Mesendoderm (in vitro differentiated cells): Measurements from ENCODE around the gene GALNT6.
A peak's percentile ranks its signal among the peaks of the same experiment; 100 is the strongest.

Experiments
- DNase-seq: peaks from one replicate; pipeline ENCODE4 v3.0.0; 2013
- H2AK5ac ChIP-seq: 2 replicates; pipeline ENCODE4 v1.6.1; 2013; ENCODE audit warnings: low read length, inconsistent platforms
- H2BK120ac ChIP-seq: 2 replicates; pipeline ENCODE4 v1.6.1; 2013; ENCODE audit warnings: low read depth, mild to moderate bottlenecking, low read length, moderate library complexity, mixed read lengths
- H2BK15ac ChIP-seq: replicated peaks from 2 replicates; pipeline ENCODE4 v1.6.1; 2013; ENCODE audit warnings: low read depth, mild to moderate bottlenecking, moderate library complexity
- H2BK5ac ChIP-seq: 2 replicates; pipeline ENCODE4 v1.6.1; 2013; ENCODE audit warnings: low read length, inconsistent platforms
- H3K18ac ChIP-seq: 2 replicates; pipeline ENCODE4 v1.6.1; 2013; ENCODE audit warnings: mild to moderate bottlenecking, low read length, mixed read lengths
- H3K23ac ChIP-seq: one replicate; pipeline ENCODE4 v1.6.1; 2013; ENCODE audit warnings: low read length
- H3K27ac ChIP-seq: 2 replicates; pipeline ENCODE4 v1.5.1; 2013; ENCODE audit warnings: low read depth, mild to moderate bottlenecking, inconsistent platforms, low read length, moderate library complexity
- H3K27me3 ChIP-seq: 2 replicates; pipeline ENCODE4 v1.6.1; 2013; ENCODE audit warnings: low read length, control low read depth, mild to moderate bottlenecking, inconsistent platforms; ENCODE audit not compliant: insufficient read depth, poor library complexity
- H3K36me3 ChIP-seq: 2 replicates; pipeline ENCODE4 v1.6.1; 2013; ENCODE audit warnings: low read length, inconsistent platforms; ENCODE audit not compliant: control insufficient read depth, insufficient read depth
- H3K4ac ChIP-seq: one replicate; pipeline ENCODE4 v1.6.1; 2013; ENCODE audit warnings: low read depth, mild to moderate bottlenecking, low read length, moderate library complexity
- H3K4me1 ChIP-seq: 2 replicates; pipeline ENCODE4 v1.6.1; 2013; ENCODE audit warnings: low read depth, low read length, inconsistent platforms; ENCODE audit not compliant: control insufficient read depth
- H3K4me2 ChIP-seq: 2 replicates; pipeline ENCODE4 v1.6.1; 2013; ENCODE audit warnings: low read length
- H3K4me3 ChIP-seq: 2 replicates; pipeline ENCODE4 v1.5.1; 2013; ENCODE audit warnings: mild to moderate bottlenecking, low read length
- H3K56ac ChIP-seq: one replicate; pipeline ENCODE4 v1.6.1; 2013; ENCODE audit warnings: low read length
- H3K79me1 ChIP-seq: 2 replicates; pipeline ENCODE4 v1.6.1; 2013; ENCODE audit warnings: low read length, inconsistent platforms
- H3K79me2 ChIP-seq: 2 replicates; pipeline ENCODE4 v1.6.1; 2013; ENCODE audit warnings: mild to moderate bottlenecking, low read length; ENCODE audit not compliant: control insufficient read depth, insufficient read depth
- H3K9ac ChIP-seq: 2 replicates; pipeline ENCODE4 v1.6.1; 2013; ENCODE audit warnings: low read length, inconsistent platforms
- H4K5ac ChIP-seq: one replicate; pipeline ENCODE4 v1.6.1; 2013; ENCODE audit warnings: low read length
- H4K8ac ChIP-seq: one replicate; pipeline ENCODE4 v1.6.1; 2013; ENCODE audit warnings: low read depth, mild to moderate bottlenecking, control low read depth, low read length, moderate library complexity
- WGBS: extraction: QIAGEN DNeasy Blood & Tissue Kit; methylation state at CpG from one replicate; pipeline ENCODE4 v1.1.7; 2013; ENCODE audit warnings: low lambda C conversion rate, missing lambda C conversion rate; ENCODE audit not compliant: insufficient coverage; ENCODE audit errors: extremely low coverage; 5-methylcytosine and 5-hydroxymethylcytosine counted together

The GALNT6 gene

GRCh38 chr12:51409846-51410245 is 18.6 kb upstream of the GALNT6 start:
- no peak overlapping the region for H4K8ac ChIP-seq
- H2BK120ac ChIP-seq = no peak overlapping the region
- H3K4ac ChIP-seq = peak overlapping the region; percentile 62
- H3K79me2 ChIP-seq = no peaks in the 10 kb centered on the region
- no peak overlapping the region for H2AK5ac ChIP-seq
- H3K4me3 ChIP-seq = no peak overlapping the region
- H3K27me3 ChIP-seq = no peaks in the 10 kb centered on the region
- DNase-seq = no peak
- H3K4me1 ChIP-seq = no peaks in the 10 kb centered on the region
- no peak overlapping the region for H3K27ac ChIP-seq
- H3K9ac ChIP-seq = no peak overlapping the region
- H3K36me3 ChIP-seq = no peaks in the 10 kb centered on the region
- no peaks in the 10 kb centered on the region for H3K79me1 ChIP-seq
- H2BK5ac ChIP-seq = no peak overlapping the region
- H3K4me2 ChIP-seq = no peak overlapping the region
- WGBS = no CpG with 5 or more reads among the region's 8 CpGs
- H2BK15ac ChIP-seq = no peak overlapping the region
- H3K18ac ChIP-seq = no peak overlapping the region
- no peak overlapping the region for H3K56ac ChIP-seq
- H4K5ac ChIP-seq = no peak overlapping the region
- H3K23ac ChIP-seq = no peak overlapping the region

- Histone ChIP-seq H3K4me1 (no peaks in the 10 kb centered on the region), H3K18ac (no peak overlapping the region), H3K27me3 (no peaks in the 10 kb centered on the region), H4K5ac (no peak overlapping the region), H3K27ac (no peak overlapping the region), H3K56ac (no peak overlapping the region), H3K79me2 (no peaks in the 10 kb centered on the region), H3K4ac (no peak overlapping the region), H3K79me1 (no peaks in the 10 kb centered on the region), H3K4me3 (no peak overlapping the region), H4K8ac (no peak overlapping the region), H3K23ac (no peak overlapping the region), H3K9ac (no peak overlapping the region), H2BK15ac (no peak overlapping the region), H2BK120ac (no peak overlapping the region), H3K4me2 (no peak overlapping the region), H2BK5ac (no peak overlapping the region), H3K36me3 (no peaks in the 10 kb centered on the region), H2AK5ac (no peak overlapping the region)
- WGBS = no CpG with 5 or more reads among the region's 4 CpGs
- DNase-seq = no peak
Measured at GRCh38 chr12:51407604-51408003, 16.4 kb upstream of the GALNT6 start.

- Histone ChIP-seq H3K79me2 (no peaks in the 10 kb centered on the region), H3K56ac (no peak overlapping the region), H3K9ac (no peak overlapping the region), H2BK15ac (no peak overlapping the region), H4K5ac (no peak overlapping the region), H3K4me3 (no peak overlapping the region), H3K18ac (no peak overlapping the region), H3K27me3 (no peaks in the 10 kb centered on the region), H3K4me1 (no peaks in the 10 kb centered on the region), H2AK5ac (no peak overlapping the region), H3K4me2 (no peak overlapping the region), H2BK5ac (no peak overlapping the region), H3K36me3 (no peaks in the 10 kb centered on the region), H3K4ac (no peak overlapping the region), H4K8ac (no peak overlapping the region), H3K79me1 (no peaks in the 10 kb centered on the region), H3K23ac (no peak overlapping the region), H3K27ac (no peak overlapping the region), H2BK120ac (no peak overlapping the region)
- no peak for DNase-seq
- WGBS = no CpG with 5 or more reads among the region's 5 CpGs
Measured at GRCh38 chr12:51406859-51407258, 15.7 kb upstream of the GALNT6 start.

GRCh38 chr12:51406290-51406689 is 15.1 kb upstream of the GALNT6 start:
- DNase-seq = no peak
- H3K79me1 ChIP-seq = no peaks in the 10 kb centered on the region
- H3K4me1 ChIP-seq = no peaks in the 10 kb centered on the region
- H3K56ac ChIP-seq = no peak overlapping the region
- H2BK15ac ChIP-seq = no peak overlapping the region
- H2BK5ac ChIP-seq = no peak overlapping the region
- no peaks in the 10 kb centered on the region for H3K79me2 ChIP-seq
- H3K9ac ChIP-seq = no peak overlapping the region
- no peak overlapping the region for H3K23ac ChIP-seq
- H4K8ac ChIP-seq = no peak overlapping the region
- no peaks in the 10 kb centered on the region for H3K36me3 ChIP-seq
- no peaks in the 10 kb centered on the region for H3K27me3 ChIP-seq
- H3K4me3 ChIP-seq = no peak overlapping the region
- H3K18ac ChIP-seq = no peak overlapping the region
- no peak overlapping the region for H2BK120ac ChIP-seq
- no peak overlapping the region for H2AK5ac ChIP-seq
- no peak overlapping the region for H3K4ac ChIP-seq
- no peak overlapping the region for H3K27ac ChIP-seq
- WGBS = no CpG with 5 or more reads among the region's 3 CpGs
- no peak overlapping the region for H4K5ac ChIP-seq
- no peak overlapping the region for H3K4me2 ChIP-seq

GRCh38 chr12:51405801-51406207 is 14.6 kb upstream of the GALNT6 start:
- H3K9ac ChIP-seq = no peak overlapping the region
- no peak overlapping the region for H4K8ac ChIP-seq
- H2BK5ac ChIP-seq = no peak overlapping the region
- H3K18ac ChIP-seq = no peak overlapping the region
- H2AK5ac ChIP-seq = no peak overlapping the region
- DNase-seq = no peak
- H3K4me1 ChIP-seq = no peaks in the 10 kb centered on the region
- WGBS = no CpG with 5 or more reads among the region's 3 CpGs
- H2BK15ac ChIP-seq = no peak overlapping the region
- no peak overlapping the region for H3K4ac ChIP-seq
- H3K27me3 ChIP-seq = no peaks in the 10 kb centered on the region
- no peak overlapping the region for H3K27ac ChIP-seq
- H4K5ac ChIP-seq = no peak overlapping the region
- no peaks in the 10 kb centered on the region for H3K79me2 ChIP-seq
- no peaks in the 10 kb centered on the region for H3K36me3 ChIP-seq
- H3K56ac ChIP-seq = no peak overlapping the region
- no peak overlapping the region for H3K23ac ChIP-seq
- H2BK120ac ChIP-seq = no peak overlapping the region
- no peak overlapping the region for H3K4me2 ChIP-seq
- H3K79me1 ChIP-seq = no peaks in the 10 kb centered on the region
- no peak overlapping the region for H3K4me3 ChIP-seq

GRCh38 chr12:51404627-51405026 is 13.4 kb upstream of the GALNT6 start:
- no peak for DNase-seq
- Histone ChIP-seq H3K27ac (no peak overlapping the region), H3K23ac (no peak overlapping the region)

More at GRCh38 chr12:51404627-51405026, 13.4 kb upstream of the GALNT6 start:
- Histone ChIP-seq H2BK5ac (no peak overlapping the region), H3K9ac (no peak overlapping the region), H2BK120ac (no peak overlapping the region), H3K18ac (no peak overlapping the region), H4K8ac (no peak overlapping the region), H3K56ac (no peak overlapping the region), H3K4ac (no peak overlapping the region), H3K27me3 (no peaks in the 10 kb centered on the region), H3K79me1 (no peaks in the 10 kb centered on the region), H3K36me3 (no peaks in the 10 kb centered on the region), H3K4me3 (no peak overlapping the region), H2BK15ac (no peak overlapping the region), H3K4me1 (no peaks in the 10 kb centered on the region), H4K5ac (no peak overlapping the region), H3K79me2 (no peaks in the 10 kb centered on the region), H3K4me2 (no peak overlapping the region), H2AK5ac (no peak overlapping the region)
- WGBS = no CpG with 5 or more reads among the region's 3 CpGs
